HG03460 (cell line): Measurements from ENCODE around the gene ATP5F1D.

ENCODE experiments used
- ATAC-seq: cut with Tn5 transposase; IDR thresholded peaks from one replicate; pipeline ENCODE4 v1.9.1; 2021; ENCODE audit not compliant: unreplicated experiment

ATP5F1D gene

GRCh38 chr19:1280636-1281568, 39.4 kb downstream of the ATP5F1D start:
- no peak for ATAC-seq

- ATAC-seq, result no peak
Measured at GRCh38 chr19:1281569-1282287, 40.2 kb downstream of the ATP5F1D start.

- no peak for ATAC-seq
Measured at GRCh38 chr19:1282588-1283206, 41.1 kb downstream of the ATP5F1D start.

- ATAC-seq, result no peak
Measured at GRCh38 chr19:1283207-1283916, 41.8 kb downstream of the ATP5F1D start.

DNA sequence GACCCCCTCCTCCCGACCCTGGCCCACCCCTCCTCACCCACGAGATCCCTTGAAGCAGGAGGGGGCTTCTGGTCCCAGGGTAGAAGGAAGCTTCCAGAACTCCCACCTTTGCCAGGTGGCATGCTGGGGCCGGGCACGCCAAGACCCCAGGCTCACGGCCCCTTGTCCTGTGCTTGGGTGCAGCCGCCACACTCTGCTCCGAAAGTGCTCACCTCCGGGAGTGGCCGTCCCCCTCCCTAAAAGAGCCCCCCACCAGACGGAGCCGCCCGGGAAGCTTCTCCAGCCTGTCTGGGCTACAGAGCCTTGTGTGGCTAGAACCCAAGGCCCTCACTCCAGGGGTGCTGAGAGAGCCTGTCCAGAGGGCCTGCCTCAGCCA, 42.4 kb downstream of the ATP5F1D start:
- no peak for ATAC-seq

DNA sequence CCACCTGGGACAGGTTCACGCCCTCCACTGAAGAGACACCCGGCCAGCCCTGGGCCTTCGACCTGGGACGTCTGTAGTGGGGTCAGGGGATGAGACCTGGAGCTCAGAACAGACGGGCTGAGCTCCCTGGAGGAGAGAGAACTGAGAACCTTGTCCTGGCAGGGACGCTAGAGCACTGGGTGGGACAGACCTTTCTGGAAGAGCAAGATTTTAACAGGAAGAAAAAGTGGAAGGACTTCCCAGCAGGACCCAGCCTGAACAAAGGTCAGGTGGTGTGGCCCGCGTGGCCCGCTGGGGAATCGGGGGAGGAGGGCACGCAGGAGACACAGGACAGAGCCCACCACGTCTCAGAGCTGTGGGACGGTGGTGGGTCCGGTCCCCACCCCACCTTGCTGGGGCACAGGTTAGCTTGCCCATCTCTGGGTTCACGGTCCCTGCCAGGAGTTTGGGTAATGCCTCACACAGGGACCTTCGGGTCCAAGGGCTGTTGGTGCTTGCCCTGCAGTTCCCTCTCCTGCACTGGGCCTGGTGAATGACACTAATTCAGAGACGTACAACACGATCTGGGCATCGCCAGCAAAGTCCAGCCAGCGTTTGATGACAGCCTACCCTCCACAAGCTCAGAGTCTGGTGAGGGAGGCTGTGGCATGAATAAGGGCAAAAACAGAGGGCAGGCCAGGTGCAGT, 42.9 kb downstream of the ATP5F1D start:
- no peak for ATAC-seq

DNA sequence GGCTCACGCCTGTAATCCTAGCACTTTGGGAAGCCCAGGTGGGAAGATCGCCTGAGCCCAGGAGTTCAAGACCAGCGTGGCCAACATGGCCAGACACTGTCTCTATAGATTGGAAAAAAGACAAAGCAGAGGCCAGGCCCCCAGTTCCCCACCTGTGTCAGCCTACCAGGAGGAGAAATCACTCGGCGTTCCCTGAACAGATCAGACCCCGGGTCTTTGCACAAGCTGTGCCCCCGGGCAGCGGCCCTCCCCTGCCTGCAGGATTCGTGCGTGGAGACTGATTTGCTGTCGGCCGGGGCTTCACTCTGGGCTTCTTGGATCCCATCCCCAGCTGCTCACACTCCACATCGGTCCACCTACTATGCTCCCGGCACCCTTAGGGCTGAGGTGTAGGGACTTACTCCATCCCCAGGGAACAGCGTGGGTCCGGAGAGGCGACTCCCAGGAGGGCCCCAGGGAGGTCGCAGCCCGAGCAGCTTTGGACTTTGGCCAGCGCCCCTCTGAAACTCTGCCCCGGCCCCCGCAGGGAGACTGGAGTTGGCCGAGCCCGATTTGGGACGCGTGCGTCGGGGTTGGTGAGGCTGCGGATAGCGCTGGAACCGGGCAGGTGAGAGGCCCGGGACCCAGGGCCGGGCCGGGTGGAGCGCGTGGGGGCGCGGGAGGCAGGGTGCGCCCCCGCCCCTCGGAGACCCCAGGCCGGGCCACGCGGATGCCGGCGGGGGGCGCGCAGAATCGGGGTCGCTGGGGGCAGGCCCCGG, 43.6 kb downstream of the ATP5F1D start:
- ATAC-seq, result no peak

GRCh38 chr19:1285737-1286360, 44.3 kb downstream of the ATP5F1D start, which contains the start of gene EFNA2:
TSS of gene EFNA2 (plus strand) at chr19:1285873. CDS start at chr19:1286169, 296 bp downstream.
- no peak for ATAC-seq

DNA sequence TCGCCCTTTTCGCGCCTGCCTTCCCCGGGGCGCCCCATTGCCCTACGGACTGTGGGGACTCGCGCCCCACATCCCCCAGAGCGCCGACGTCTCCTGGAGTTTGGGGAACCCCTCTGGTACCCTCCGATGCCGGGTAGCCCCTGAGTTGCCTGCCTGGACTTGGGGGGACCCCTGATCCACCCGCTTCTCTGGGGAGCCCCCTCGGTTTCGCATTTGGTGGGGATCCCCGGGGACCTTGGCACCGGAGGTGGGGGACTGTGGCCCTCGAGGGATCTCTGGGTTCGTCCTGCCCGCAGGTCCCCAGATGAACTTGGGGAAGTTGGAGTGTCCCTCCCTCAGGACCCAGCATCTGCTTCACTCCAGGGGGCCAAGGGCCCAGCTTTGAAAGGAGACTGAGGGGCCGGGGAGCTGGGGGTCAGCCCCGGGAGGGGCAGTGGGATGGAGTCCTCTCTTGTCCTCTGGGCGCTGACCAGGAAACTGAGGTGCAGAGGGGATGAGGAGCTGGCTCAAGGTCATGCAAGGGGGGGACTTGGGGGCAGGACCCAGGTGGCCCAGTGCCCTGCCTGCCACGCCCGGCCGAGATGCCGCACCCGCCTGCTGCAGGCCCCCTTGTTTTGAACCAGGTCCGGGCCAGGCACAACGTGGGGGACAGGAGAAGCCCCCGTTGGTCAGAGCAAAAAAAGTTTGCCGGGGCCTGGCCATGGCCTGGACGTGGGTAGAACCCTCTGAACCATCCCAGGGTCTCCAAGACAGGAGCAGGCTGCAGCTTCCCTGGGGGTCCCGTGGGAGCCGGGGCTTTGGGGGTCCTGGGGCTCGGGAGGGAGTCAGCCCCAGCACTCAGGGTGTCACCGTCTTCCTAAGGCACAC, 45.2 kb downstream of the ATP5F1D start:
- no peak for ATAC-seq

GRCh38 chr19:1287354-1288225, 46.0 kb downstream of the ATP5F1D start:
- no peak for ATAC-seq

- no peak for ATAC-seq
Measured at GRCh38 chr19:1288226-1288612, 46.7 kb downstream of the ATP5F1D start.

- no peak for ATAC-seq
Measured at GRCh38 chr19:1288833-1289685, 47.5 kb downstream of the ATP5F1D start.

- no peak for ATAC-seq
Measured at GRCh38 chr19:1289686-1290025, 48.1 kb downstream of the ATP5F1D start.

DNA sequence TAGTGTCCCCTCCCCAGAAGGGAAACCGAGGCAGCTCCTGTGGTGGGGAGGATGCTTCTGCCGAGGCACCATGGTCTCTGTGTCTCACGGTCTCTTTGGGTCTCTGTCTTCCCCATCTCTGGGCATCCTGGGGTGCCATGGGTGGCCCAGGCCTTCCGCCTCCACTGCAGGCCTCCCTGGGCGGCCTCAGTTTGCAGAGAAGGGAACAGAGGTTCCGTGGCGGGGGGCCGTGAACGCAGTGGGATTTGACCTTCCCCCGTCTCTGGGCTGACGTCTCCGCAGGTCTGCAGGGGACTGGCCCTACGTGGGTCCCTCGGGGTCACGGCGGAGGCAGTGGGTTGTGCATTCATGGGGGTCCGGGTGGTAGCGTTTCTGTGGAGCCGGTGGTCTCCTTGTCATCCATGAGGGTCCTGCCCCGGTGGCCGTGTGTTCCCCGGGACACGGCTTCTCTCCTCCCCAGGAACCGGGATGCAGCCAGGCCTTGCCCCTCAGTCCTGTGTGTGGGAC, 48.7 kb downstream of the ATP5F1D start:
- ATAC-seq, result no peak

DNA sequence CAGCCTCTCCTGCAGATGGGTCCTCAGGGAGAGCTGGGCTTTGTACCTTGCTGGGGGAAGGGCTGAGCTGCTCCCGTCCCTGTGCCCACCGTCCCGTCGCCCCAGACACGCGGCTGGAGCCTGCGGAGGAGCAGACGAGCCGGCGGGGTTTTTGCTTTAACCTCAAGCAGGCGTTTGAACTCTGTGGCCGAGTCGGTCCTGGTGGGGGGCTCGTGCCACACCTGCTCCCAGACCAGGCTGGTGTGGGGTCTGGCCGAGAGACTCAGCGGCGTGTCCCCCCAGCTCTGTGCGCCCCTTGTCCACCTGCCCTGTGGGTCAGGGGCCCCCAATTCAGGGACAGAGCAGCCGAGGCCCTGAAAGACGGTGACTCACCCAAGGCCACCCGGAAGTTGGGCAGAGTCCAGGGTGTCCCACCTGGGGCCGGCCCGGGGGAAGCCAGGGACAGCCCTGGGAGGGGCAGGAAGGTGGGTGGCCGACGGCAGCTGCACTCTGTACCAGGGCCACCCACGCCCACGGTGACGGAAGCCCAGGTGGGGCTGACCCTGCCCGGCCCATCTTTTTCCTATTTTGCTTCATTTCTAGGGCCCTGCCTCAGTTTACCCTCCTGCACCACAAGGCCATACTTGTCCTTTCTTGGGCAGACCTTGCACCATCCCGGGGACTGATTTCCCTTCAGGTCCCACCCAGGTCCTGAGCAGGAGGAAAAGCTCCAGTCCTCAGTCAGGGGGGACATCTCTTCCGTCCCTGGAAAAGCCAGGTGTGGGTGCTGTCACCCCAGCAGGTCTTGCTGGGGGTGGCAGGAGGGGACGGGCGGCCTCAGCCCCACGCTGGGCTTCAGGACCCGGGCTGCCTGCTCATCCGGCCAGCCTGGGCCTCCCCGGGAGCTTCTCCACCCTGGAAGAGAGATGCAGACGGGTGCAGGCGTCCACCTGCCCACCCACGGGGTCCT, 49.4 kb downstream of the ATP5F1D start:
- no peak for ATAC-seq
